ENCODE data around the gene CCSER1. TPM values are rescaled to one million over a fixed set of nuclear protein-coding genes. Genes with fewer than 3 reads are reported as not detected.

CCSER1 gene
- total RNA-seq, 4 donors from 2014 or later, result 13.3 to 54.6 (median 34.0) TPM

GRCh38 chr4:90995996-90996395 is 868.8 kb downstream of the CCSER1 start:
- in situ Hi-C loops (cut with MboI; ENCODE audit: low pct_ligation_motif_present in 1 of 4, low pct_unique_long_range_greater_than_20kb in 1 of 4, low sequenced_read_pairs in 3 of 4), result no loop called here
- no peak for DNase-seq
- TF ChIP-seq POLR2AphosphoS5 (IDR thresholded peaks at IDR 0.05) (no peak), EP300 (IDR thresholded peaks at IDR 0.05; ENCODE audit: low read depth) (no peak), POLR2A (IDR thresholded peaks at IDR 0.05) (no peak), CTCF (IDR thresholded peaks at IDR 0.05) (no peak)
- Histone ChIP-seq H3K36me3 (no peaks in the 10 kb centered on the region), H3K9me3 (no peaks in the 10 kb centered on the region), H3K4me3 (no peak overlapping the region), H3K4me1 (no peaks in the 10 kb centered on the region), H3K27ac (no peak overlapping the region), H3K27me3 (no peaks in the 10 kb centered on the region)
- WGBS, 2 donors (ENCODE audit: low coverage in 1 of 2), result 78 to 89% methylated on average over 1 of the region's 1 CpG
- intact Hi-C loops (cut with DNase I; ENCODE audit: low total_unique reads), result no loop called here

- no peaks in the 10 kb centered on the region for H3K36me3 ChIP-seq
- 100% methylated on average over 1 of the region's 1 CpG for WGBS, 2 donors (ENCODE audit: low coverage in 1 of 2)
- intact Hi-C loops (cut with DNase I; ENCODE audit: low total_unique reads), result no loop called here
- no peak overlapping the region for H3K4me3 ChIP-seq
- no peaks in the 10 kb centered on the region for H3K27me3 ChIP-seq
- H3K9me3 ChIP-seq, result no peaks in the 10 kb centered on the region
- no peak for DNase-seq
- TF ChIP-seq CTCF (IDR thresholded peaks at IDR 0.05) (no peak), EP300 (IDR thresholded peaks at IDR 0.05; ENCODE audit: low read depth) (no peak), POLR2AphosphoS5 (IDR thresholded peaks at IDR 0.05) (no peak), POLR2A (IDR thresholded peaks at IDR 0.05) (no peak)
- H3K4me1 ChIP-seq, result no peaks in the 10 kb centered on the region
- no peak overlapping the region for H3K27ac ChIP-seq
- in situ Hi-C loops (cut with MboI; ENCODE audit: low pct_ligation_motif_present in 1 of 4, low pct_unique_long_range_greater_than_20kb in 1 of 4, low sequenced_read_pairs in 3 of 4), result no loop called here
Measured at GRCh38 chr4:90996813-90997212, 869.6 kb downstream of the CCSER1 start.

GRCh38 chr4:91015861-91016260 is 888.7 kb downstream of the CCSER1 start:
- in situ Hi-C loops (cut with MboI; ENCODE audit: low pct_ligation_motif_present in 1 of 4, low pct_unique_long_range_greater_than_20kb in 1 of 4, low sequenced_read_pairs in 3 of 4), result no loop called here
- Histone ChIP-seq H3K27ac (no peak overlapping the region), H3K9me3 (no peaks in the 10 kb centered on the region), H3K4me3 (no peak overlapping the region), H3K27me3 (no peaks in the 10 kb centered on the region), H3K36me3 (no peaks in the 10 kb centered on the region), H3K4me1 (no peaks in the 10 kb centered on the region)
- intact Hi-C loops (cut with DNase I; ENCODE audit: low total_unique reads), result no loop called here
- TF ChIP-seq EP300 (IDR thresholded peaks at IDR 0.05; ENCODE audit: low read depth) (no peak), POLR2AphosphoS5 (IDR thresholded peaks at IDR 0.05) (no peak), CTCF (IDR thresholded peaks at IDR 0.05) (no peak), POLR2A (IDR thresholded peaks at IDR 0.05) (no peak)
- WGBS, 2 donors (ENCODE audit: low coverage in 1 of 2), result 52 to 63% methylated on average over 3 of the region's 3 CpGs
- DNase-seq, result no peak

- Histone ChIP-seq H3K36me3 (no peaks in the 10 kb centered on the region), H3K9me3 (no peaks in the 10 kb centered on the region), H3K4me1 (no peaks in the 10 kb centered on the region), H3K4me3 (no peak overlapping the region), H3K27me3 (no peaks in the 10 kb centered on the region), H3K27ac (no peak overlapping the region)
- no peak for DNase-seq
- in situ Hi-C loops (cut with MboI; ENCODE audit: low pct_ligation_motif_present in 1 of 4, low pct_unique_long_range_greater_than_20kb in 1 of 4, low sequenced_read_pairs in 3 of 4), result no loop called here
- TF ChIP-seq EP300 (IDR thresholded peaks at IDR 0.05; ENCODE audit: low read depth) (no peak), CTCF (IDR thresholded peaks at IDR 0.05) (no peak), POLR2AphosphoS5 (IDR thresholded peaks at IDR 0.05) (no peak), POLR2A (IDR thresholded peaks at IDR 0.05) (no peak)
- 74 to 80% methylated on average over 1 of the region's 1 CpG for WGBS, 2 donors (ENCODE audit: low coverage in 1 of 2)
- intact Hi-C loops (cut with DNase I; ENCODE audit: low total_unique reads), result no loop called here
Measured at GRCh38 chr4:91019513-91019912, 892.3 kb downstream of the CCSER1 start.
